Liver (tissue), 9 donors: ENCODE results near the gene USP21. TPM values are rescaled to one million over a fixed set of nuclear protein-coding genes. Genes with fewer than 3 reads are reported as not detected.

Experiments
- DNase-seq: peaks from one replicate; pipeline ENCODE4 v3.0.0-alpha.2; 2017; ENCODE audit warnings: low spot score
- H3K27ac ChIP-seq, 2 donors: one replicate each; pipeline ENCODE4 v1.7.0; 2013; ENCODE audit warnings: inconsistent platforms in 2 of 2, low read length in 2 of 2, control low read depth in 1 of 2, low read depth in 1 of 2, mild to moderate bottlenecking in 1 of 2
- H3K27me3 ChIP-seq, 4 donors: one replicate each; pipeline versions ENCODE4 v1.6.1 to v1.7.0; 2013; ENCODE audit warnings: low read length in 3 of 4, inconsistent platforms in 1 of 4, mild to moderate bottlenecking in 1 of 4, moderate library complexity in 1 of 4; ENCODE audit not compliant: control insufficient read depth in 4 of 4, insufficient read depth in 4 of 4
- H3K36me3 ChIP-seq, 4 donors: one replicate each; pipeline versions ENCODE4 v1.6.1 to v1.7.0; 2013; ENCODE audit warnings: low read length in 3 of 4, mild to moderate bottlenecking in 3 of 4, low read depth in 1 of 4, moderate library complexity in 1 of 4; ENCODE audit not compliant: control insufficient read depth in 4 of 4, insufficient read depth in 3 of 4
- H3K4me1 ChIP-seq, 4 donors: one replicate each; pipeline versions ENCODE4 v1.6.1 to v1.7.0; 2013; ENCODE audit warnings: low read length in 3 of 4, mild to moderate bottlenecking in 3 of 4, moderate library complexity in 1 of 4; ENCODE audit not compliant: control insufficient read depth in 4 of 4, insufficient read depth in 4 of 4
- H3K4me3 ChIP-seq, 3 donors: one replicate each; pipeline versions ENCODE4 v1.6.1 to v1.7.0; 2013; ENCODE audit warnings: low read length in 3 of 3, control low read depth in 1 of 3, low read depth in 1 of 3, mild to moderate bottlenecking in 1 of 3
- H3K9ac ChIP-seq, 2 donors: one replicate each; pipeline ENCODE4 v1.7.0; 2013; ENCODE audit warnings: low read length in 2 of 2, mild to moderate bottlenecking in 2 of 2, moderate library complexity in 2 of 2, control low read depth in 1 of 2, low read depth in 1 of 2
- H3K9me3 ChIP-seq, 4 donors: one replicate each; pipeline versions ENCODE4 v1.6.1 to v1.7.0; 2013; ENCODE audit warnings: low read length in 3 of 4; ENCODE audit not compliant: control insufficient read depth in 4 of 4
- ATF3 ChIP-seq: IDR thresholded peaks from 2 replicates; pipeline ENCODE4 v1.6.1; 2016; ENCODE audit warnings: antibody characterized with exemption
- CTCF ChIP-seq: fragments of 150-350 bp; IDR thresholded peaks from 2 replicates; pipeline ENCODE4 v1.5.1; 2017; ENCODE audit warnings: improper control_type of control experiment, low read depth, low read length; ENCODE audit not compliant: missing input control
- EGR1 ChIP-seq, 2 donors: IDR thresholded peaks; 2 replicates each; pipeline ENCODE4 v1.6.1; 2016 to 2018; ENCODE audit warnings: antibody characterized with exemption in 2 of 2, low read depth in 2 of 2
- FOXA1 ChIP-seq: IDR thresholded peaks from 2 replicates; pipeline ENCODE4 v1.6.1; 2016; ENCODE audit warnings: antibody characterized with exemption
- FOXA2 ChIP-seq: IDR thresholded peaks from 2 replicates; pipeline ENCODE4 v1.6.1; 2016; ENCODE audit warnings: antibody characterized with exemption
- GABPA ChIP-seq, 2 donors: IDR thresholded peaks in 1 of 2; conservative IDR thresholded peaks in 1 of 2; 2 replicates each; pipeline ENCODE4 v1.6.1; 2016; ENCODE audit warnings: antibody characterized with exemption in 2 of 2, mild to moderate bottlenecking in 1 of 2, moderate library complexity in 1 of 2
- HNF4A ChIP-seq, 2 donors: conservative IDR thresholded peaks; 2 replicates each; pipeline ENCODE4 v1.6.1; 2016; ENCODE audit warnings: antibody characterized with exemption in 2 of 2, mild to moderate bottlenecking in 2 of 2
- JUND ChIP-seq, 2 donors: IDR thresholded peaks; 2 replicates each; pipeline ENCODE4 v1.6.1; 2016; ENCODE audit warnings: antibody characterized with exemption in 2 of 2
- NR2F2 ChIP-seq: IDR thresholded peaks from 2 replicates; pipeline ENCODE4 v1.6.1; 2016; ENCODE audit warnings: antibody characterized with exemption
- RAD21 ChIP-seq, 2 donors: IDR thresholded peaks; 2 replicates each; pipeline ENCODE4 v1.6.1; 2016; ENCODE audit warnings: antibody characterized with exemption in 2 of 2, mild to moderate bottlenecking in 2 of 2
- RXRA ChIP-seq, 2 donors: IDR thresholded peaks; 2 replicates each; pipeline ENCODE4 v1.6.1; 2017 to 2018; ENCODE audit warnings: antibody characterized with exemption in 2 of 2, mild to moderate bottlenecking in 1 of 2
- SP1 ChIP-seq: IDR thresholded peaks from 2 replicates; pipeline ENCODE4 v1.6.1; 2018; ENCODE audit warnings: antibody characterized with exemption, mild to moderate bottlenecking
- TAF1 ChIP-seq: conservative IDR thresholded peaks from 2 replicates; pipeline ENCODE4 v1.6.1; 2016; ENCODE audit warnings: antibody characterized with exemption, mild to moderate bottlenecking
- YY1 ChIP-seq: IDR thresholded peaks from 2 replicates; pipeline ENCODE4 v1.6.1; 2016; ENCODE audit warnings: antibody characterized with exemption, mild to moderate bottlenecking
- WGBS: extraction: QIAGEN DNeasy Blood & Tissue Kit; methylation state at CpG from one replicate; pipeline ENCODE4 v1.1.7; 2013; 5-methylcytosine and 5-hydroxymethylcytosine counted together
- polyA plus RNA-seq, 2 donors: library from polyadenylated mRNA; stranded (reverse) in 1 of 2; unstranded in 1 of 2; fragments of 200-250 nt in 1 of 2; fragments of >200 nt in 1 of 2; fragmentation: Nextera tagmentation in 1 of 2; extraction: Ambion mirVana in 1 of 2; gene quantifications; one replicate each; pipeline versions ENCODE4 v1.2.1 to v1.2.3, GENCODE V29; 2013 to 2015
- total RNA-seq, 2 donors: library from RNA; depleted of rRNA; stranded (reverse); fragments of >200 nt; gene quantifications; one replicate each; pipeline ENCODE4 v1.2.3, GENCODE V29; 2014
- donor health status: healthy.
- donor health status: healthy.
- donor health status: healthy.
- donor health status: healthy.
- donor health status: healthy.

The USP21 gene
- total and polyA plus RNA-seq, 4 donors, result 4.1 to 9.0 (median 6.5) TPM

GRCh38 chr1:161171696-161172095, 12.4 kb downstream of the USP21 start:
- Histone ChIP-seq H3K9me3 (no peaks in the 10 kb centered on the region), H3K4me1 (peaks cover 4 to 28% (median 24%) of the 10 kb centered on the region in 4 donors), H3K36me3 (peaks cover 2 to 46% (median 31%) of the 10 kb centered on the region in 4 donors), H3K27me3 (no peaks in the 10 kb centered on the region), H3K4me3 (no peak overlapping the region), H3K27ac (no peak overlapping the region), H3K9ac (no peak overlapping the region)
- no peak for TF ChIP-seq YY1
- TF ChIP-seq ATF3, result no peak
- no peak for TF ChIP-seq RAD21 (IDR thresholded peaks at IDR 0.05)
- TF ChIP-seq JUND (IDR thresholded peaks at IDR 0.05), result no peak
- no peak for TF ChIP-seq FOXA2
- no peak for TF ChIP-seq RXRA (IDR thresholded peaks at IDR 0.05)
- no peak for TF ChIP-seq CTCF
- no peak for TF ChIP-seq GABPA (IDR thresholded peaks at IDR 0.05 in 1 of 2, conservative IDR thresholded peaks at IDR 0.05 in 1 of 2)
- no peak for TF ChIP-seq NR2F2
- TF ChIP-seq TAF1, result no peak
- TF ChIP-seq FOXA1, result no peak
- TF ChIP-seq EGR1 (IDR thresholded peaks at IDR 0.05; ENCODE audit: low read depth in 2 of 2), result no peak
- no peak for DNase-seq
- 88% methylated on average over 12 of the region's 12 CpGs for WGBS

- TF ChIP-seq HNF4A (conservative IDR thresholded peaks at IDR 0.05), result no peak
- no peak for TF ChIP-seq RAD21 (IDR thresholded peaks at IDR 0.05)
- no peak for TF ChIP-seq JUND (IDR thresholded peaks at IDR 0.05)
- no peak for TF ChIP-seq FOXA1
- no peak for TF ChIP-seq NR2F2
- Histone ChIP-seq H3K27ac (no peak overlapping the region), H3K27me3 (no peaks in the 10 kb centered on the region), H3K4me1 (peaks cover 0 to 24% (median 19%) of the 10 kb centered on the region in 4 donors), H3K9me3 (no peaks in the 10 kb centered on the region), H3K4me3 (no peak overlapping the region), H3K36me3 (peaks cover 2 to 46% (median 31%) of the 10 kb centered on the region in 4 donors), H3K9ac (no peak overlapping the region)
- WGBS, result 80% methylated on average over 1 of the region's 1 CpG
- no peak for DNase-seq
Measured at GRCh38 chr1:161172349-161172748, 13.0 kb downstream of the USP21 start.

GRCh38 chr1:161172776-161173376, 13.6 kb downstream of the USP21 start:
- 30% methylated on average over 4 of the region's 4 CpGs for WGBS
- Histone ChIP-seq H3K4me3 (no peak overlapping the region), H3K4me1 (peaks cover 0 to 27% (median 22%) of the 10 kb centered on the region in 4 donors), H3K27ac (peak overlapping the region in 1 of 2 donors; percentile 32), H3K9me3 (no peaks in the 10 kb centered on the region), H3K36me3 (peaks cover 2 to 46% (median 31%) of the 10 kb centered on the region in 4 donors), H3K9ac (no peak overlapping the region), H3K27me3 (no peaks in the 10 kb centered on the region)
- no peak for TF ChIP-seq CTCF
- peak; percentile 51 to 66 for TF ChIP-seq RXRA (IDR thresholded peaks at IDR 0.05)
- peak; percentile 92 for TF ChIP-seq NR2F2
- peak; percentile 43 for TF ChIP-seq SP1
- no peak for TF ChIP-seq FOXA2
- DNase-seq, result no peak
